GM23338 (cell line): ENCODE data around the gene CCNG2.

Experiments used
- EZH2phosphoT487 ChIP-seq: fragments of 200-600 bp; sonication (generic); IDR thresholded peaks from one replicate; pipeline ENCODE4 v1.8.1; 2018; ENCODE audit warnings: antibody characterized with exemption; ENCODE audit not compliant: unreplicated experiment
- TF ChIP-seq, protein P1 (sequence below), 2 experiments: fragments of 200-600 bp in 1 of 2; sonication (generic) in 1 of 2; conservative IDR thresholded peaks; 2 replicates each; pipeline versions ENCODE4 v1.5.1 to v1.6.1; 2016 to 2017; ENCODE audit warnings: antibody characterized with exemption in 2 of 2, low read depth in 2 of 2, mild to moderate bottlenecking in 2 of 2, moderate library complexity in 1 of 2

DNA sequence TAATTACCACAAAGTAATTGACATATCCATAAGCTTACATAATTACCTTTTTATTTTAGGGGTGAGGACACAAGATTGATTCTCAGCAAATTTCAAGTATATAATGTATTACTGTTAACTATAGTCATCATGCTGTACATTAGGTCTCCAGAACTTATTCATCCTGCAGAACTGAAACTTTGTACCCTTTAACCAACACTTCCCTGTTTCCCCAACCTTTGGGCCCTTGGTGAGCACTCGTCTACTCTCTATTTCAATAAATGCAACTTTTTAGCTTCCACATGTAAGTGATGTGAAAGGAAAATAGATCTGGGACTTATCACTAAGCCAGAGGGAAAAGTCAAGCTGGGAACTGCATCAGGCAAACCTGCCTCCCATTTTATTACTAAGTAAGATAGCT is 33.6 kb upstream of the CCNG2 start:
- TF ChIP-seq, protein P1, sequence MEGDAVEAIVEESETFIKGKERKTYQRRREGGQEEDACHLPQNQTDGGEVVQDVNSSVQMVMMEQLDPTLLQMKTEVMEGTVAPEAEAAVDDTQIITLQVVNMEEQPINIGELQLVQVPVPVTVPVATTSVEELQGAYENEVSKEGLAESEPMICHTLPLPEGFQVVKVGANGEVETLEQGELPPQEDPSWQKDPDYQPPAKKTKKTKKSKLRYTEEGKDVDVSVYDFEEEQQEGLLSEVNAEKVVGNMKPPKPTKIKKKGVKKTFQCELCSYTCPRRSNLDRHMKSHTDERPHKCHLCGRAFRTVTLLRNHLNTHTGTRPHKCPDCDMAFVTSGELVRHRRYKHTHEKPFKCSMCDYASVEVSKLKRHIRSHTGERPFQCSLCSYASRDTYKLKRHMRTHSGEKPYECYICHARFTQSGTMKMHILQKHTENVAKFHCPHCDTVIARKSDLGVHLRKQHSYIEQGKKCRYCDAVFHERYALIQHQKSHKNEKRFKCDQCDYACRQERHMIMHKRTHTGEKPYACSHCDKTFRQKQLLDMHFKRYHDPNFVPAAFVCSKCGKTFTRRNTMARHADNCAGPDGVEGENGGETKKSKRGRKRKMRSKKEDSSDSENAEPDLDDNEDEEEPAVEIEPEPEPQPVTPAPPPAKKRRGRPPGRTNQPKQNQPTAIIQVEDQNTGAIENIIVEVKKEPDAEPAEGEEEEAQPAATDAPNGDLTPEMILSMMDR (conservative IDR thresholded peaks at IDR 0.05; ENCODE audit: low read depth in 2 of 2) = no peak
- no peak for TF ChIP-seq EZH2phosphoT487
